ENCODE measurements around the gene GPC5.
"Not testable (repeated sequence)": the region's sequence is repeated elsewhere in the genome, so short reads cannot be mapped to it uniquely, and the experiment has no call there.

GPC5 gene

GRCh38 chr13:91726671-91727070 lies 328.2 kb downstream of the GPC5 start:
- no peak for DNase-seq

DNA sequence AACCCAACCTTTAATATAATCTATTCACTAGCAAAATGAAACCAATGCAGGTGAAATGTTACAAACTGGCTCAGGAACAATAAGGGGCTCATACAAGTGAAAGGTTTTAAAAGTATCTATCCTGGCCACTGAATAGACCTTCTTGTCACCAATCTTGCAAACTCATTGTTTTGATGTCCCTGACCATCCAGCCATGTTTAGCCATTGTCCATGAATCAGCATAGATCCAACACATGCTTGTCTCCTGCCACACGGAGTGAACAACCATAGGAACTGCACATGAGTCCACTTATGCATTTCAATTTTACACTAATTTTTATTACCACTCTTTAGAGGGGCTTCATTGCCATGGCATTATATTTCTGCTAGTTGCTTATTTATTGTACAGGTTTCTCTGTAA lies 331.4 kb downstream of the GPC5 start:
- no peak for DNase-seq

DNA sequence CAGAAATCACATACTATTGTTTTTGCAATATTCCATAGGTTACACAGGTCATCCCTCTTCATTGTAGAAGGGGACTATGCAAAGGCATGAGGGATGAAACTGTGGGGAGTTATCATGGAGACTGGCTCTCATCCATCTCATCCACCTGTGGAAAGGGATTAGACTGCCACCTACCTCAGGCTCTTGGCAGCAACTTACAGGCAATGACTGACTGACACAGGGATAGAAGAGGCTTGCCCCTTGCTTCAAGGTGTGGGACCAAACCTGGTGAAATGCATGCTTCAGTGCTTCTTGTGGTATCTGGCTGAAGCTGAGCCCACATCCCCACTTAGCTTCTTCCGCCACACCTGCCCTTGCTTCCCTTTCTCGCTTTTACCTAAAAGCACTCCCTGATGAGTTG lies 341.3 kb downstream of the GPC5 start:
- DNase-seq: no peak

- DNase-seq: no peak
These were observed 342.3 kb downstream of the GPC5 start for GRCh38 chr13:91740756-91741155.

DNA sequence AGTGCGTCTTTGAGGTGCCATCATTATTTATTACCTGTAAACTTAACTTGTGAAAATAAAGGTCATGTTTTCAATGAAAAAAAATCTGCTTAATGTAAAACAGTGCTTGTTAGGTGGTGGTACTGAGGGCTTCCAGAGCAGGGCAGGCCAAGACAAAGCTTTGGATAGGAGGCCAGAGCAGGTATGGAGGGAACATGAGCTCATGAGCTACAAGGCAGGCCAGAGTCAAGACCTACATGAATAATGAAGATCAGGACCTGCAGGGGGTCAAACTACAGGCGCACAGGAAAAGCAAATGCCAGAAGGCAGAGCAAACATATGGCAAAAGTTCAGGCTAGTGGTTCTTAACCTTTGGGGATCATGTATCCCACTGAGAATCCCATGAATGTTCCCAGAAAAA lies 343.5 kb downstream of the GPC5 start:
- DNase-seq: no peak

GRCh38 chr13:91744284-91744683 lies 345.9 kb downstream of the GPC5 start:
- DNase-seq: no peak

DNA sequence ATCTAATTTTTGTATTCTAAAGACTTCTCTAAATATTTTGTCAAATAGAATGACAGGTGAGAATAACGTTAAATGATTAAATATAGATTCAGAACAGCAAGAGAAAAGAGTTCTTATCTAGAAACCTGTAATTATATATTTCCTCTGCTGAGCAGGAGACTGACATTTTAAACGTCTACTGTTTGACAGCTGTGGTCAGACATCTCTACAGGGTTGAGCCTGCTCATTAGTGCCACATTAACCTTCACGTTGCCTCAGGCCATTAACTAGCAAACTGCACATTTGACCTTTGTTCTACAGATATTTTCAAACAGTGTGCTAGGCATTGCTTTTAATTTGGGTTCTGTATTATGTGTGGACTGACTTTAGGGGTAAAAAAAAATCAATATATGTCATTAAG lies 347.5 kb downstream of the GPC5 start:
- DNase-seq: no peak

DNA sequence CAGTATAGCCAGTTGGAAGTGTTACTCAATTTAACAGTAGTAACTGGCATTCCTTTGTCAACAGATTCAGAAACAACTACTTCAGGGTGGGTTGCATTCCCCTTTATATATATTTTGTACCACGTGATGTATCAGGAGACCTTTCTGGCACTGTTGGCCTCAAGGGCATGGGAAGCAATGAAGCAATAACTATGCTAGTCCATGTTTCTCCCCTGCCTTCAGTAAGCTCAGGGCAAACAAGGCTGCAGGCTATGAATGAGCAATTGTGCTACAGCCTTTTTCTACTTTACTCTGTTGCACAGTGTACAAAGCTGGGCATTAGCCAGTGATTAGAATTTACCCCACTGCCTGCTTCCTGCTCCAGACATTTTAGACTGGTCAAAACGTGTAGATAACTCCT lies 348.8 kb downstream of the GPC5 start:
- no peak for DNase-seq

DNA sequence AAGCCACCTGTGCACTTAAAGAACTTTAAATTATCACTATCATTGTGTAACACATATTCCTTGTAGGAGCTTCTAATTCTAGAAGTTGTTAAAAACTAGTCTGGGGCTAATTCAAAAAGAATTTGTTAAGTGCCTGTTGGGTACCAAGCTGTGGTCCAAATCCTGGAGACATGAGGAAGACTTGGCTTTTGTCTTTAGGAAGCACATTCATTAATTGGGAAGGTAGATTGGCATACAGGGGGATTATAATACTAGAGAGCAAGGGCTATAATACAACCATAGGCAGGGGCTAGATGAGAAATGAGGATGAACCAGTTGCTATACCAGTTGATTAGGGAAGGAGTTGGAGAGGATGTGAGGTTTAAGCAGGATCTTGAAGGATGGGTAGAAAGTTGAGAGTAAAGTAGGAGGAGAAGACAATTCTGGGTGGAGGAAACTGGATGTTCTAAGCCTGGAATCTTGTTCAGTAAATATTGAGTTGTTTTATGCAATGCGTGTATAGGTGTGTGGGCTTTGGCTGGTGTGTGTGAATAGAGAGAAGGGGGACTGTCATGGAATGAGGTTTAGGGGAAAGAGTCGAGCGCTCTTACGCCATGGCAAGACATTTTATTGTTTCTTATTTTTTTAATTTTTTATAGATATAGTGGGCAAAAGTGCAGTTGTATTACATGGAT lies 350.1 kb downstream of the GPC5 start:
- no peak for DNase-seq

DNA sequence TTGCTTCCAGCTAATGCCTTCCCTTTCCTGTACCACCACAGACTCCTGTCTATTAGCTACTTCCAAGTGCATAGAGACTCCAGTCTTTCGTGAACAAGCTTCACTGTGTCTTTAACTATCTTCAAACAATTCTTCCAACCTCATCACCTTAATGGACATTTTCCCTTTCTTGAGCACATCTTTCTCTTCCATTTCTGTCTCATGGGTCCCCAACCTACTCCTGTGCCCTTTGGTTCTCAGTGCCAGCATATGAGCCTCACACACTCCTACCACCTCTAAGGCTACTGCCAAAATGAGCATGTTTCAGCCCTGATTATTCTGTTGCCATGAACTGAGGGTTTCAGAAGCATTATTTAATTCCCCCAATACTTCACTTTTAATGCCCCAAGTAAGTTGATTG lies 360.3 kb downstream of the GPC5 start:
- DNase-seq: no peak

DNA sequence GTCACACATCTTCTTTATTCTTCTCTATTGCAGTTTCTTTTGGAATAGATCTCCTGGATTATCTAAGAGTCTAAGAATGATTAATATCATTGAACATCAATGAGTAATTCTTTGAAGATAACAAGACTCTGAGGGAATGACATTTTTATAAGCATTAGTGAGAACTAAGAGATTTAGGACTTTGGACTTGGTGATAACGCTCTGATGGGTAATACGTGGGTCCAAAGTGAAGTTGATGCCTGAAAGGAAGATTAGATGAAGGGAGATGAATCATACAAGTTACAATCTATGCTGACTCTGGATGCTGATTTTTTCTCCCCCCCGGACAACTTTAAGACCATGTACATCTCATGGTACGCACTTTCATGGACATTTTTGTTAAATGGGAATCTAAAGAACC lies 364.5 kb downstream of the GPC5 start:
- no peak for DNase-seq

GRCh38 chr13:91764527-91764926 lies 366.1 kb downstream of the GPC5 start:
- no peak for DNase-seq

DNA sequence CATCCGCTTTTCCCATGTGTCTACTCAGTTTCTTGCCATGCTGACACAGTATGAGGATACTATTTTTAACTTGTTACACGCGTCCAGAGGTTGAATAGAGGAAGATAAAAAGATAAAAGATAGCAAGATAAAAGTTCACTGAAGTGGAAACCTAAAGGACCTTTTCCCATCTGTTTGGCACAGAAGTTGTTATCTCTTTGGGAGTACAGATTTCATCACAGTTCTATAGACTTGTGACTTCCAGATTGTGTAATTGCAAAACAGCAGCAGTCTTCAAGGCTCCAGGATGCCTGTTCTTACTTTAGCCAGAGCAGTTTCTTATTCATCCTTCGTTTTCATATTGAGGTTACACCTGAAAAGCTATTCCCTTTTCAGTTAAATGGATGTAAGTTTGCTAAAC lies 369.2 kb downstream of the GPC5 start:
- DNase-seq: no peak

GRCh38 chr13:91768746-91769145 lies 370.3 kb downstream of the GPC5 start:
- DNase-seq: no peak

GRCh38 chr13:91771229-91771628 lies 372.8 kb downstream of the GPC5 start:
- DNase-seq: no peak

DNA sequence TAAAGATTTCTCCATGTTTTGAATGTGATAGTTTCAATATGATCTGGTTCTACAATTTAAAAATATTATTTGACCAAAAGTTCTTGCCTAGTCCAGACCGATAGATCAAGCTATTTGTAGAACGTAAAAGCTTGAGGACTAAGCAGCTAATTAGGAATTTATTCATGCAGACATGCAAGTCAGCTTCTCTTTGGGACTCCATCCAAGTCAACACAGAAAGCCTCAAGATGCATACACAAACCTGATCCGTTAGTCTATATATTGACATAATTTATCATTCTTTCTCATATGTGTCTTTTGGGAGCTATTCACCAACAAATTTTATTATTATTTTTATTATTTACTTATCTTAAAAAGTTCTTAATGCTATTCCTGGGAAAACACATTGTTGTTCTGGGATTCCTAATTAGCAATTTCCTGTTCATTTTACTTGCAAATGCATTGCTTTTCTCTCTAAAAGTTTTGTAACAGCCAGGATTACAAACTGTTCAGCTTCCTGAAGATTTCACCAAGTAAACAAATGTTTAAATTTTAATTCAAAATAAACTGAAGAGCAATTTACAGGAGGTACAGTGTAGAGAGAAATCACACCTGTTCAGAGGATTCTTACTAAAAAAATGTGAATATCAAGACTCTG lies 375.3 kb downstream of the GPC5 start:
- DNase-seq: no peak

GRCh38 chr13:91774397-91774796 lies 376.0 kb downstream of the GPC5 start:
- DNase-seq: no peak

DNA sequence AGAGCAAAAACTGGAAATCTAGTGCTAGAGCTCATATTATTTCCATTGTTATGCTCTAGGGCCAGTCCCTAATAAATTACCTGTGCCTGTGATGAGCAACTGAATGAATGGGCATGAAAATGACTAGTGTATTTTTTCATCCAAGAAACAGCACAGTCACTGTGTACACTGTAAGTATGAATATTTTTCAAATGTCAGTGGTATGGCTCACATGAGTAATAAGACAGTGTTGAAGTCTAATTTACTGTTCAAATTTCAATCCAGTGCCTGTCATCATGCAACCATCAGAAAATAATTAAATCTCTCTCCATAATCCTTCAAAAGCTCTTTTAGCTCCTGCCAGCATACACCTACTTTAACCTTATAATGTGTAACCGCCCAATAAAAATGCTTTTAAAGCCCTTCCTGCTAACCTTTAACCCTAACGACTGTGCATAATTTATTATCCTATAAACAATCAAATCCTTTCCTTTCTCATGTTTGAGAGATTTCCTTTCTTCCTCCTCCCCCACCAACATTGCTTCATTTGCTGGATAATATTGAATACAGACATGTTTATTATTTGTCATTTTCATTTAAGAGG lies 378.3 kb downstream of the GPC5 start:
- no peak for DNase-seq

GRCh38 chr13:91778123-91778522 lies 379.7 kb downstream of the GPC5 start:
- DNase-seq: no peak

- DNase-seq: not testable (repeated sequence)
These were observed 383.7 kb downstream of the GPC5 start for GRCh38 chr13:91781982-91782691.

DNA sequence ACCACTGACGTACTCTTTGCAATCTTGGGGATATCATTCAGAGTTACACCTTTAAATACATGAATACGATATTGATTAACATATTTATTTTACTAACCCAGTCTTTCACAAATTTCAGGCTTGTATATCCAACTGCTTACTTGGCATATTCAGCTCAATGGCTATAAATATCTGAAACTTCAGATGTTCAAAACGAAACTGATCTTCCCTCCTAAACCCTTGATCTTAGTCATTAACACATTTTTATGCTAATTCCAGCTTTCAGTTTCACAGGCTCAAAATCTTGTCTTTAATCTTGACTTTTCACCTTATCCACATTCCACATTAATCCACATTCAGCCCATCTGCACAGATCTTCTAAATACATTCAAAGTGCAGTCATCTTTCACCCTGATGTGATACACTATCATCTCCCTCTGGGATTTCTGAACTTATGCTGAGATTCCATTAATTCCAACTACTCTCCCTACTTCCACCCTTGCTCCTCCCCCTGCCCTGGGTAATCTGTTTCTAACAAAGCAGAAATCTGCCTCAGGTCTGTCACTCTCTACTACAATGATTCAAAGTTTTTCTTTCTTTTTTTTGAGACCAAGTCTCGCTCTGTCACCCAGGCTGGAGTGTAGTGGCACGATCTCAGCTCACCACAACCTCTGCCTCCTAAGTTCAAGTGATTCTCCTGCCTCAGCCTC lies 387.2 kb downstream of the GPC5 start:
- no peak for DNase-seq

DNA sequence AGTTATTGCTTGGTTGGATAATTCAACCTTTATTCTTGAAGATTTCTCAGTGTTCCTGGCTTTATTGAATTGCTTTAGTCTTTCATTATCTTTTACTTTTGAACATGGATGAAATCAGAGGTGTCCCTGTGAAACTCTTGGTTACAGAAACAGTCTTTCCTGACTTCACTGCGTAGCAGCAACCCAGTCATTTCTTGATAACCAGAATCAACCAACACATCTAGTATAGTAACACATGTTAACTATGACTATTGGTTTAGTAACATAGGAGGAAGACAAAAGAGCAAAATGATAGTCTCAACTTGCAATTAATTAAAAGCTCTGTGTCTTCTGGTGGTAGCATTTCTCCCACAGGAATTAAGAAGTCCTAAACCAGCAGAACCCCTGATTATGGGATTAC lies 393.6 kb downstream of the GPC5 start:
- DNase-seq: no peak

DNA sequence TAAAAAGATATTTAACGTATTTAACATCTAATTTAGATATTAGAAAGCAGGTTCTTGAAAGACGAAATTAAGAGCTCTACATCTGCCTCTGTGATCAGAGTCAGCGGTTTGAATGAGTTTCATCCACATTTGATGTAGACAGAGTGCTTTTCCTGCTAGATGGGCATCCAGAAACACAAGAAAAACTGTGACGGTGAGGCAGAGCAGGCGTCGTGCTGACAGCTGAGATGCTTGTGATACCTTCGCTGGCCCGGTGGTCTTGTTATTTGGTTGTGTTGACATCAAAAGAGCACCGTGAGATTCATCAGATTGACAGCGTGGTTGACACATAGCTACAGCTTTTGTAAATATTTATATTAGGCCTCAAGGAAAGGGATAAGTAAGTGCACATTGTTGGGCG lies 399.1 kb downstream of the GPC5 start:
- no peak for DNase-seq
